Measurements from ENCODE around the gene SEMA5B.

GRCh38 chr3:123031051-123031450 is 3.5 kb upstream of the SEMA5B start:
- TF ChIP-seq EP300 (conservative IDR thresholded peaks at IDR 0.05; ENCODE audit: poor library complexity, severe bottlenecking) = no peak
- TF ChIP-seq TAF1 (IDR thresholded peaks at IDR 0.05; ENCODE audit: low read depth) = no peak
- TF ChIP-seq, protein P1, sequence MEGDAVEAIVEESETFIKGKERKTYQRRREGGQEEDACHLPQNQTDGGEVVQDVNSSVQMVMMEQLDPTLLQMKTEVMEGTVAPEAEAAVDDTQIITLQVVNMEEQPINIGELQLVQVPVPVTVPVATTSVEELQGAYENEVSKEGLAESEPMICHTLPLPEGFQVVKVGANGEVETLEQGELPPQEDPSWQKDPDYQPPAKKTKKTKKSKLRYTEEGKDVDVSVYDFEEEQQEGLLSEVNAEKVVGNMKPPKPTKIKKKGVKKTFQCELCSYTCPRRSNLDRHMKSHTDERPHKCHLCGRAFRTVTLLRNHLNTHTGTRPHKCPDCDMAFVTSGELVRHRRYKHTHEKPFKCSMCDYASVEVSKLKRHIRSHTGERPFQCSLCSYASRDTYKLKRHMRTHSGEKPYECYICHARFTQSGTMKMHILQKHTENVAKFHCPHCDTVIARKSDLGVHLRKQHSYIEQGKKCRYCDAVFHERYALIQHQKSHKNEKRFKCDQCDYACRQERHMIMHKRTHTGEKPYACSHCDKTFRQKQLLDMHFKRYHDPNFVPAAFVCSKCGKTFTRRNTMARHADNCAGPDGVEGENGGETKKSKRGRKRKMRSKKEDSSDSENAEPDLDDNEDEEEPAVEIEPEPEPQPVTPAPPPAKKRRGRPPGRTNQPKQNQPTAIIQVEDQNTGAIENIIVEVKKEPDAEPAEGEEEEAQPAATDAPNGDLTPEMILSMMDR (IDR thresholded peaks at IDR 0.05; ENCODE audit: poor library complexity, severe bottlenecking) = no peak
- no peak for TF ChIP-seq POLR2AphosphoS5 (IDR thresholded peaks at IDR 0.05)
- no peak for TF ChIP-seq EZH2 (IDR thresholded peaks at IDR 0.05; ENCODE audit: borderline replicate concordance, insufficient read depth, low read length, poor library complexity, severe bottlenecking)
- TF ChIP-seq RAD21 (conservative IDR thresholded peaks at IDR 0.05) = no peak
- TF ChIP-seq SMC3 (conservative IDR thresholded peaks at IDR 0.05; ENCODE audit: poor library complexity) = no peak
